ENCODE data around the gene AMN1. TPM values are rescaled to one million over a fixed set of nuclear protein-coding genes. Genes with fewer than 3 reads are reported as not detected.
"Not testable (repeated sequence)": the region's sequence is repeated elsewhere in the genome, so short reads cannot be mapped to it uniquely, and the experiment has no call there.

AMN1 gene
- total RNA-seq, 1 experiment from 2014 or later = 7.5 TPM

DNA sequence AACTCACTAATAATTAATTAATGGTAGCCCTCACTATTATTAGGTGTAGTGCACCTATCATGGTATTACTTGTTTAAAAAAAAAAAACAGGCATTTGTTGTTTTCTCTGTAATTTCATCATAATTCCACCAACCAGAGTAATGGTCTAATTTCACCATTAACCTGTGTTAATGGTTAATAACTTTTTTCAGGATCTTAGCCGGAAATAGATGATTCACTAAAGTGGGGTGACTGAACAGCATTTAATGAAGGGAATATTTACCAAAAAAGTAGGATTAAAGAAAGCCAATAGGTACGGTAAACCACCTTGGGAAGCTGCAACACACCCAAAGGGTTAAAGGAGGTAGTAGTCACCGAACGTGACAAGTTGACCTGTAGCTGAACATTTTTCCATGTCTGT, 56.3 kb downstream of the AMN1 start:
- Histone ChIP-seq H3K4me1 (no peaks in the 10 kb centered on the region), H3K4me3 (no peak overlapping the region), H3K9me3 (replicated peaks) (peaks cover 8% of the 10 kb centered on the region), H3K36me3 (no peaks in the 10 kb centered on the region), H3K27ac (no peak overlapping the region), H3K27me3 (no peaks in the 10 kb centered on the region)
- DNase-seq = no peak

DNA sequence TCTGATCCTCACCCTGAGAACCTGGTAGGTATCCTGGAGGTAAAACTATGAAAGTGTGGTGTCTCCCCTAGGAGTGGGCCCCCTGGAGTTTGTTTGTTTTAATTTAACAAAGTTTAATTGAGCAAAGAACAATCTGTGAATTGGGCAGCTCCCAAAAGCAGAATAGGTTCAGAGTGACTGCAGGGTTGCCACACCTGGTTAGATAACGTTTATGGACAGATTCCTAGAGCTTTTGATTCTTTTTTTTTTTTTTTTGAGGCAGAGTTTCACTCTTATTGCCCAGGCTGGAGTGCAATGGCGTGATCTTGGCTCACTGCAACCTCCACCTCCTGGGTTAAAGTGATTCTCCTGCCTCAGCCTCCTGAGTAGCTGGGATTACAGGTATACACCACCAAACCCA, 59.2 kb downstream of the AMN1 start:
- H3K4me1 ChIP-seq; H3K36me3 ChIP-seq; H3K27ac ChIP-seq; H3K27me3 ChIP-seq; H3K4me3 ChIP-seq; H3K9me3 ChIP-seq (replicated peaks); DNase-seq: not testable (repeated sequence)

GRCh38 chr12:31669020-31669419, 59.8 kb downstream of the AMN1 start:
- H3K27me3 ChIP-seq = no peaks in the 10 kb centered on the region

DNA sequence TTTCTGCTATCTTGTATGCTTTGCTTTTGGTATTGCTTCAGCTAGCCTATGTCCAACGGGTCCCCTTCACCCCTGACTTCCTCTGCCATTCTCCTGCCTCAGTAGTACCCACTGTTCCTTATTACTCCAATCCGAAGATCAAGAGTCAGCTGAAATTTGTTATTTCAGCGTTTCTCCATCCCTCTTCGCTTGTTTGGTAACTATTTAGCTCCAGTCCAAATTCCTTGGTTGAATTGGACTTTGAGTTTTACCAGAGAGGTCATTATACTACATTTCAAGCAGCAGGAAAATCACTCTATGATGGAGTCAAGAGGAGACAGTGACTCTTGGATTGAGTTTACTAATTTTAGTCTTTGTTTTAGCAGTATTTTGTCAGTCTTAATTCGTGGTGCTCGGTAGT, 64.8 kb downstream of the AMN1 start:
- Histone ChIP-seq H3K27ac (no peak overlapping the region), H3K27me3 (no peaks in the 10 kb centered on the region), H3K4me1 (no peaks in the 10 kb centered on the region), H3K4me3 (no peak overlapping the region), H3K9me3 (replicated peaks) (peaks cover 3% of the 10 kb centered on the region), H3K36me3 (no peaks in the 10 kb centered on the region)
- DNase-seq = no peak

More at GRCh38 chr12:31669020-31669419, 59.8 kb downstream of the AMN1 start:
- Histone ChIP-seq H3K4me3 (no peak overlapping the region), H3K27ac (no peak overlapping the region), H3K9me3 (replicated peaks) (peaks cover 8% of the 10 kb centered on the region), H3K4me1 (no peaks in the 10 kb centered on the region), H3K36me3 (no peaks in the 10 kb centered on the region)
- no peak for DNase-seq

GRCh38 chr12:31663576-31663975, 65.2 kb downstream of the AMN1 start:
- no peaks in the 10 kb centered on the region for H3K36me3 ChIP-seq
- H3K27ac ChIP-seq = no peak overlapping the region
- no peaks in the 10 kb centered on the region for H3K9me3 ChIP-seq (replicated peaks)
- no peak for DNase-seq
- H3K4me3 ChIP-seq = no peak overlapping the region
- no peaks in the 10 kb centered on the region for H3K4me1 ChIP-seq
- no peaks in the 10 kb centered on the region for H3K27me3 ChIP-seq

DNA sequence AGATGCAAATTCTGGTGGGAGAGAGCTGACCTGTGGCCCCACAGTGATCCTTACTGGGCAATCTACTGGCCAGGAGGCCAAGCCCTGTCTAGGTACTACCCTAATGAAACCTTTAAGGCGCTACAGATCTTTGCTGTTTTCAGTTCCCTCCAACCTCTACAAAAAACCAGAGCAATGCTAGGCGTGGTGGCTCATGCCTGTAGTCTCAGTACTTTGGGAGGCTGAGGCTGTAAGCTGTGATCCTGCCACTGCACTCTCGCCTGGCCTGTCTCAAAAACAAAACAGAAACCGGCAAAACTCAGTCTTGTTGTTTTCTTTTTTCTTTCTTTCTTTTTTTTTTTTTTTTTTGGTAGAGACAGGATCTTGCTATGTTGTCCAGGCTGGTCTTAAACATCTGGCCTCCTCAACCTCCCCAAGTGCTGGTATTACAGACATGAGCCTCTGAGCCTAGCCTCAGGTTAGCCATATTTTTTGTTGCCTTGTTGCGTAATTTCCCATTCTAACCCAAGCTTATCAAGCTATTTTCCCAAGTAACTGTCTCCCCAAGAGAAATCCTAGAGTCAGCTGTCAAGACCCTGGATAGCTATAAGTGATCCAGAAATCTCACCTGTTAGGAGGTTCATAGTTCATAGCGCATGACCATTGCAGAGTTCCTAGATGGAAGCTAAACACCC, 66.5 kb downstream of the AMN1 start:
- H3K9me3 ChIP-seq (replicated peaks) = no peaks in the 10 kb centered on the region
- H3K4me1 ChIP-seq = no peaks in the 10 kb centered on the region

DNA sequence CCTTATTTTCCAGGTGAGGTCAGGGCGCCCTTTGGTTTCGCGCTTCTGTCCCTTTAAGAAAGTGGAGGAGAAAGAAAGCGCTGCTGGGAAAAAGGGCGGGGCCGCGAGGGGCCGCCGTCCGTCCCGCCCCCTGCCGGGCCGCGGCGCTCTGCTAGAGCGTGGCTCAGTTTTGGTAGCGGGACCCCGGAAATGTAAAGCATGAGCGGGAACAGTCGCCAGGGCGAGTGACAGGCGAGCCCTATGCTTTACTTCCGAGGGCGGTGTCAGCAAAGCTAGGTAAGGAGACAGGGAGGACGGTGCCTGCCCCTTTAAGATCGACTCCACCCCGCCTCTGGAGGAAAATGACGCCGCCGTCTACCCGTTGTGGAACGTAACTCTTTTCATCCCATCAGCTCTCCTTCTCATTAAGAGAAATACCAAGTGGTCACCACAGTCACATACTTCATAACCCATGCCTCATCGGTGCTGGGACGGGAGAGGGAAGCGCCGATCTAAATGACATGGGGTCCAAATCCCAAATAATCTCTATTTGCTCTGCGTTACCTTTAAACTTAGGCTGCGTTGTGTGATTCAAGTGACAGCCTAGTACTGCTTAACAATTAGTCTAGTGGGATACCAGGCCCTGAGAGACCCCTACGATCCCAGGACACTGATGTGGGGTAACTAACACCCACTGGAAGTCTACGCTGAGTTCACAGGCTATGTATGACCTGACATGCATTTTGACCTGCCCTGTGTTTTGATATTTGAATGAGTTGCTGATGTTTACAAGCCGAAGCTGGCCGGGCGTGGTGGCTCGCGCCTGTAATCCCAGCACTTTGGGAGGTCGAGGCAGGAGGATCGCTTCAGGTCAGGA, 69.5 kb downstream of the AMN1 start, which contains the start of gene ETFBKMT:
Gene ETFBKMT (plus strand): TSS at position 602 of the 856 bp plus-strand sequence. CDS start 2,266 bp downstream, outside the sequence.
- Histone ChIP-seq H3K36me3 (no peaks in the 10 kb centered on the region), H3K4me3 (peak within 1 kb of the TSS; percentile 62), H3K4me1 (no peaks in the 10 kb centered on the region), H3K9me3 (replicated peaks) (no peaks in the 10 kb centered on the region), H3K27ac (peak within 1 kb of the TSS; percentile 55), H3K27me3 (0 out of 2 replicates have a peak, but pooled peaks cover 2% of the 10 kb centered on the region)
- DNase-seq = peak; percentile 88 to 91

More for the DNA sequence above, 66.5 kb downstream of the AMN1 start:
- no peak overlapping the region for H3K4me3 ChIP-seq
- no peak for DNase-seq
- H3K36me3 ChIP-seq = no peaks in the 10 kb centered on the region
- H3K27ac ChIP-seq = no peak overlapping the region
- H3K27me3 ChIP-seq = no peaks in the 10 kb centered on the region

GRCh38 chr12:31658471-31659086, 70.2 kb downstream of the AMN1 start:
- H3K27ac ChIP-seq = peak overlapping the region; percentile 55; the same call in 1 of the 2 replicates
- H3K9me3 ChIP-seq (replicated peaks) = no peaks in the 10 kb centered on the region
- 0 out of 2 replicates have a peak, but pooled peaks cover 2% of the 10 kb centered on the region for H3K27me3 ChIP-seq
- no peaks in the 10 kb centered on the region for H3K4me1 ChIP-seq
- H3K36me3 ChIP-seq = no peaks in the 10 kb centered on the region
- DNase-seq = peak in 1 of 2 experiments; percentile 18
- peak overlapping the region; percentile 62 for H3K4me3 ChIP-seq

DNA sequence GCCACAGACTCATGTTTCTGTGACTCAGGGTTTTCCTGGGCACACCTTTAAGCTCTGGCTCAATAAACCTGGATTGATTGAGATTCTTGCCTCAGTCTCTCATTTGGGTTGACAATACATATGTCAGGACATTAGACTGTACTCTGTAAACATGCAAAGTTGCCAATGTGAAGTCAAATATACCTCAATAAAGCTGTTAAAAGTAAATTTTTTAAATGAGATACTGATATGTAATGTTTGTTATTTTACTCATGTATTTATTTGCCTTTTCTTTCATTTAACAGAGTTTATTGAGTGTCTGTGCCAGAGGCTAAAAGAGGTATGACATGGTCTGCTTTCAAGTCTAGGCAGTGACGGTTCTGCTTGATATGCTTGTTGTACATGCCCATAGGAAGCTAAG, 73.0 kb downstream of the AMN1 start:
- Histone ChIP-seq H3K9me3 (replicated peaks) (no peaks in the 10 kb centered on the region), H3K36me3 (no peaks in the 10 kb centered on the region), H3K4me1 (0 out of 2 replicates have a peak, but pooled peaks cover under 1% of the 10 kb centered on the region), H3K4me3 (no peak overlapping the region), H3K27ac (no peak overlapping the region), H3K27me3 (0 out of 2 replicates have a peak, but pooled peaks cover 2% of the 10 kb centered on the region)
- DNase-seq = no peak

DNA sequence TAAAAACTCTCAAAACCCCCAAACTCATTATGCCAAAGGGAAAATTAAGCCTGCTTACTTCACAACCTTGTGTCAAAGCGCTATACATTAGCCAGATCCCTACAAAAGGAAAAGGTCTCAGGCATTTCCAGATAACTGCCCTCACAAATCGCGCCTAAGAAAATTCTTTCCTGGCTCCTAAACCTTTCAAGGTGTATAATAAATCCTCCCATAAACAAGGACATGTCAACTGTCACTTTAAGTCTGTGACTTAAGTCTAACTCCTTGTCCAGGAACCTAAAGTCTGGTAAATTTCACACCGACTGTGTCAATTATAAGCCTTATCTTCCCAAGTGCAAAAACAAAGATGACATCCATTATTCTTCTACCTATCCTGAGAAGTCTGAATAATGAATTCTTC, 73.6 kb downstream of the AMN1 start:
- H3K36me3 ChIP-seq = no peaks in the 10 kb centered on the region
- H3K27me3 ChIP-seq = 0 out of 2 replicates have a peak, but pooled peaks cover 2% of the 10 kb centered on the region
- no peak overlapping the region for H3K4me3 ChIP-seq

DNA sequence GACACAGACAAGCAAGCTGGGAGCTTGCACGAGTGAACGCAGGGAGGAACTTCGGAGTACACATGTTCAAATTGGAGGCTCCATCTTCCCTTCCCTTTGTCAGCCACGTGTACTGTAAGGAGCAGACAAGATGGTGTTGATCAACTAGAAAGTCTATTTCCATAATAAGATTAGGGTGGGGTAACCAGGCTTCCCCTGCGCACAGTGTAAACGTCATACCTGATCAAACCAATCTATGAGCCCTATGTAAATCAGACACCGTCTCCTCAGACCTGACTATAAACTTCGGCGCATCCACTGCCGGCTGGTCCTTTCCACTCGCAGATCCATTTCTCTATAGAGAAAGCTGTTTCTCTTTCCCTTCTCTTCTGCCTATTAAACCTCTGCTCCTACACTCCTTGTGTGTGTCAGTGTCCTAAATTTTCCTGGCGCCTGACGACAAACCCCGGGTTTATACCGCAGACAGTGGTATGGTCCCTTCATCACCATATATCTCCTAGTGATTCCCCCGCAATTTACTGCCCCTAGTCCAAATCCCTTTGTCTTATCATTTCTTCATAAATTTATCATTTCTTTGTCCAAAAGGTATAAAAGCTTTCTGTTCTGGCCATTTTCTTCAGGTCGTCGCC, 76.8 kb downstream of the AMN1 start:
- 0 out of 2 replicates have a peak, but pooled peaks cover 3% of the 10 kb centered on the region for H3K4me1 ChIP-seq
- H3K4me3 ChIP-seq = no peak overlapping the region; the same call in 1 of the 2 replicates
- H3K27ac ChIP-seq = no peak overlapping the region

More for the DNA sequence above, 73.6 kb downstream of the AMN1 start:
- H3K27ac ChIP-seq = no peak overlapping the region
- DNase-seq = no peak
- H3K4me1 ChIP-seq = 0 out of 2 replicates have a peak, but pooled peaks cover 3% of the 10 kb centered on the region
- no peaks in the 10 kb centered on the region for H3K9me3 ChIP-seq (replicated peaks)

DNA sequence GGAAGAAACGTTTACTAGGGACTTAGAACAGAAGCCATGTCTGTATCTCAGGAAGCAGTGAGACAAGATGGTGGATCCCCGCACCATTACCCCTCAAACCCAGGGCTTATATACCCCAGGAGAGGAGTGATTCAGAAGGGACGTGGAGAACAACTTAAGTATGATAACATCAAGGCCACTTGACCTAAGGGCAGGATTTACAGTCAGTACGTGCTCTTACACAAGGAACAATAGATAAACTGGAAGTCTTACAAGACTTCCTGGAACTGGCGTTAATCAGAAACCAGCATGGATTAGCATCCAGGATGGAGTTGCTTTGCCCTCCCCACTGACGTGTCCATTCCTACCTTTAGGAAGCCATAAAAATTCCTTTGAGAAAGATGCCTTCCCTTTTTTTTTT, 77.9 kb downstream of the AMN1 start:
- H3K27me3 ChIP-seq = 0 out of 2 replicates have a peak, but pooled peaks cover 2% of the 10 kb centered on the region
- no peak overlapping the region for H3K27ac ChIP-seq
- 0 out of 2 replicates have a peak, but pooled peaks cover 3% of the 10 kb centered on the region for H3K4me1 ChIP-seq
- no peaks in the 10 kb centered on the region for H3K36me3 ChIP-seq
- DNase-seq = no peak
- no peaks in the 10 kb centered on the region for H3K9me3 ChIP-seq (replicated peaks)
- H3K4me3 ChIP-seq = no peak overlapping the region

More for the DNA sequence above, 76.8 kb downstream of the AMN1 start:
- H3K36me3 ChIP-seq = no peaks in the 10 kb centered on the region
- H3K27me3 ChIP-seq = 0 out of 2 replicates have a peak, but pooled peaks cover 2% of the 10 kb centered on the region
- H3K9me3 ChIP-seq (replicated peaks) = no peaks in the 10 kb centered on the region
- DNase-seq = no peak

DNA sequence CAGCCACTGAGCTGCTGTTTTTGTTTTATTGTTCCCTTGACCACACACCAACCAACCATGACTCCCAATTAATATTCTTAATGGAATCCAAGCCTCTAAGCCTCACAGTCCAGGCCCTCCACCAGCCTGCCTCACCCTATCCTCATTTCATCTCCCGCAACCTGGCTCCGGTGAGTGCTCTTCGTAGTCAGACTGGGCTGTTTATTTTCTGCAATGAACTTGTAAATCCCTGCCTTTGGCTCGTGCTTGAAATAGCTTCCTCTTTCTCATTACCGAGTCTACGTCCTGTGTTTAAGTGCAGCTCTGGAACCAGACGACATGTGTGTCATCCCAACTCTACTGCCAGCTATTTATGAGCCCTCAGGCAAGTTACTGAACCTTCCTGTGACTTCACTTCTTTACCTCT, 81.7 kb downstream of the AMN1 start:
- Histone ChIP-seq H3K27ac (no peak overlapping the region), H3K36me3 (no peaks in the 10 kb centered on the region), H3K9me3 (replicated peaks) (no peaks in the 10 kb centered on the region), H3K4me3 (no peak overlapping the region), H3K27me3 (no peaks in the 10 kb centered on the region), H3K4me1 (0 out of 2 replicates have a peak, but pooled peaks cover 3% of the 10 kb centered on the region)
- DNase-seq = no peak

GRCh38 chr12:31645924-31646323, 82.9 kb downstream of the AMN1 start:
- Histone ChIP-seq H3K4me3 (no peak overlapping the region), H3K4me1 (0 out of 2 replicates have a peak, but pooled peaks cover 3% of the 10 kb centered on the region), H3K27ac (no peak overlapping the region), H3K27me3 (no peaks in the 10 kb centered on the region), H3K9me3 (replicated peaks) (no peaks in the 10 kb centered on the region), H3K36me3 (no peaks in the 10 kb centered on the region)
- DNase-seq = no peak
